Adrenal gland (tissue), 5 donors: Measurements from ENCODE around the gene EPHA3.

Experiments used
- CTCF ChIP-seq, 6 experiments: fragments of 450-650 bp in 4 of 6; fragments of 200-600 bp in 2 of 6; sonication (generic) in 1 of 6; IDR thresholded peaks; 1 replicate in 5 of 6; 2 replicates in 1 of 6; pipeline versions ENCODE4 v1.5.1 to v1.8.0; 2016 to 2021; ENCODE audit warnings: antibody characterized with exemption in 6 of 6, mild to moderate bottlenecking in 2 of 6, moderate library complexity in 1 of 6
- POLR2A ChIP-seq, 2 donors: fragments of 450-650 bp; IDR thresholded peaks; one replicate each; pipeline ENCODE4 v1.6.1; 2017; ENCODE audit warnings: antibody characterized with exemption in 2 of 2, mild to moderate bottlenecking in 2 of 2, moderate library complexity in 1 of 2
- donor health status: DM: no; HTN: no; CAD: no.

DNA sequence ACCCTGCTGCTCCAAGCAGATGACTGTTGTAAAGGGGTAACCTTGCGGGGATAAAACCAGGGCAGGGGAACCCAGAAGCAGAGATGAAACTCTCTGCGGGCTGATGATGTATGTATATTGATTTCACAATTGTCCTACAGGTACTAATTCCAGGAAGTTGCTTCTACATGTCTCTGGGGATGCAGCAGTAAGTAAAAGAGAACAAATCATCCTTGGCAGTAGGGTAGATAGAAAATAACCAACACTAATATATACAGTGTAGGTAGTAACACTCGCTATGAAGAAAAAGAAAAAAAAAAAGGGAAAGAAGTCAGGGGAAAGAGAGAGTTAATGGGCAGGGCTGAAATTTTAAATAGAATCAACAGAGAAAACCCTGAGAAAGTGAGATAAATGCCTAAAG lies 50.2 kb downstream of the EPHA3 start:
- no peak for TF ChIP-seq CTCF (IDR thresholded peaks at IDR 0.05)
- no peak for TF ChIP-seq POLR2A (IDR thresholded peaks at IDR 0.05)
